Measurements from ENCODE around the gene FBP2. TPM values are rescaled to one million over a fixed set of nuclear protein-coding genes. Genes with fewer than 3 reads are reported as not detected.

FBP2 gene
- total RNA-seq, 1 donor from 2014 or later = not detected

DNA sequence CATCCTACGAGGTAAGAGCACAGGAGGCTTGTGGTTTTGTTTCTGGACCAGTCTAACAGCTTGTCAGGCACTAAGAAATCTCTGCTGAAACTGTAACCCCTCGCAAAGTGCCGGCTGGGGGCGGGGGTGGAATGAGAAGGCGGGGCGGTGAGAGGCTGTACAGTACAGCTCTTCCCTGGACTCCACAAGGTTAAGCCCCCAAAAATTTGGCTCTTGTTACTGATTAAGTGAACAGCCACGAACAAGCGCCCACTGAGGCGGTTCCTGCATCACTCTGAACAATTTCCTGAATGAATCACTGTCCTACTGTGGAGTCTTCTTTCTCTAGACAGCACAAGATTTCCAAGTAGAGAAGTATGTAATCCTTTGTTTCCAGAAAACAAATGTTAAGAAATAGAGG, 6.8 kb downstream of the FBP2 start:
- no peaks in the 10 kb centered on the region for H3K9me3 Mint-ChIP-seq (ENCODE audit: low read depth)
- no peak for TF ChIP-seq CTCF (IDR thresholded peaks at IDR 0.05; ENCODE audit: unreplicated experiment)
- DNase-seq (ENCODE audit: low spot score, unreplicated experiment) = no peak
- H3K27me3 Mint-ChIP-seq = peaks cover 12% of the 10 kb centered on the region
- H3K27ac Mint-ChIP-seq = no peak overlapping the region
- H3K36me3 Mint-ChIP-seq (ENCODE audit: insufficient read depth) = no peaks in the 10 kb centered on the region
- H3K4me1 Mint-ChIP-seq (ENCODE audit: low read depth) = no peaks in the 10 kb centered on the region
- H3K4me3 Mint-ChIP-seq (ENCODE audit: low read depth) = no peak overlapping the region

DNA sequence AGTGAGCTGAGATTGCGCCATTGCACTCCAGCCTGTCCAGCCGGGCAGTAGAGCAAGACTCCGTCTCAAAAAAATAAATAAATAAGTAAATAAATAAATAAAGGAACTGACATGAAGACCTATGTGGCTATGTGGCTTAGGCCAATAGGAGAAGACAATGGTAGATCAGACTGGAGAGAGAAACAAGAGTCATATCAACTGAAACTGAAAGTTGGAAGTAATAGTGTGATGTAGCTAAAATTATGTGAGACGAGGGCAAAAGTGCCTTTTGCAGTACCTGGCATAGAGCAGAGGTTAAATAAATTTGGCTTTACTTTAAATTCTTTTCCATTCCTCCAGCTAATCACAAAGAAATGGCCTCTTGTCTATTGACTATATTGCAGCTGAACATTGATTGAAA, 7.3 kb downstream of the FBP2 start:
- Mint-ChIP-seq H3K27me3 (peaks cover 12% of the 10 kb centered on the region), H3K9me3 (ENCODE audit: low read depth) (no peaks in the 10 kb centered on the region), H3K36me3 (ENCODE audit: insufficient read depth) (no peaks in the 10 kb centered on the region), H3K27ac (no peak overlapping the region), H3K4me3 (ENCODE audit: low read depth) (no peak overlapping the region), H3K4me1 (ENCODE audit: low read depth) (no peaks in the 10 kb centered on the region)
- no peak for TF ChIP-seq CTCF (IDR thresholded peaks at IDR 0.05; ENCODE audit: unreplicated experiment)
- DNase-seq (ENCODE audit: low spot score, unreplicated experiment) = no peak

GRCh38 chr9:94584555-94584954, 9.1 kb downstream of the FBP2 start:
- H3K27me3 Mint-ChIP-seq = peaks cover 12% of the 10 kb centered on the region
- no peak for TF ChIP-seq CTCF (IDR thresholded peaks at IDR 0.05; ENCODE audit: unreplicated experiment)
- no peaks in the 10 kb centered on the region for H3K4me1 Mint-ChIP-seq (ENCODE audit: low read depth)
- DNase-seq (ENCODE audit: low spot score, unreplicated experiment) = no peak
- no peak overlapping the region for H3K27ac Mint-ChIP-seq
- no peaks in the 10 kb centered on the region for H3K9me3 Mint-ChIP-seq (ENCODE audit: low read depth)
- H3K36me3 Mint-ChIP-seq (ENCODE audit: insufficient read depth) = no peaks in the 10 kb centered on the region
- no peak overlapping the region for H3K4me3 Mint-ChIP-seq (ENCODE audit: low read depth)

- H3K9me3 Mint-ChIP-seq (ENCODE audit: low read depth) = no peaks in the 10 kb centered on the region
- H3K27ac Mint-ChIP-seq = no peak overlapping the region
- no peaks in the 10 kb centered on the region for H3K27me3 Mint-ChIP-seq
- no peaks in the 10 kb centered on the region for H3K4me1 Mint-ChIP-seq (ENCODE audit: low read depth)
- DNase-seq (ENCODE audit: low spot score, unreplicated experiment) = no peak
- H3K4me3 Mint-ChIP-seq (ENCODE audit: low read depth) = no peak overlapping the region
- H3K36me3 Mint-ChIP-seq (ENCODE audit: insufficient read depth) = no peaks in the 10 kb centered on the region
- TF ChIP-seq CTCF (IDR thresholded peaks at IDR 0.05; ENCODE audit: unreplicated experiment) = no peak
Observed at GRCh38 chr9:94581728-94582127, 11.9 kb downstream of the FBP2 start.

DNA sequence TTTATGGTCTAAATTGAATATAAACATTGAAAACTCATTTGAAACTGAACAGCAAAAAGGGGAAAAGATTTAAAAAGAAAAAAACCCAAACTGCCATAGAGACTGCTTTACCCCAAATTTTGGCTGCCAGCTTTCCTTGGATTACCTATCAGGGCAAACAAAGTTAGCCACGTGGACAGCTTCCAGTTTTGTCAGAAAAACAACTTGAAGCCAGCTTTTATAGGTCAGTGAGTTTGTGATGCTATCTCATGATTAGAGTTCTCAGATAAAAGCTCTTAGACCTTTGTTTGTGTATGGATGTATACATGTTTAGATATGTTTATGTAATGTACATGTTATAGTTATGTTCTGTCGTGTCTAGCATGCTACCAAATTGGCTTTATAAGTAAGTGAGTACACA, 16.1 kb downstream of the FBP2 start:
- TF ChIP-seq CTCF (IDR thresholded peaks at IDR 0.05; ENCODE audit: unreplicated experiment) = no peak
- H3K9me3 Mint-ChIP-seq (ENCODE audit: low read depth) = no peaks in the 10 kb centered on the region
- DNase-seq (ENCODE audit: low spot score, unreplicated experiment) = no peak

More for the DNA sequence above, 16.1 kb downstream of the FBP2 start:
- Mint-ChIP-seq H3K27ac (no peak overlapping the region), H3K36me3 (ENCODE audit: insufficient read depth) (no peaks in the 10 kb centered on the region), H3K27me3 (no peaks in the 10 kb centered on the region), H3K4me3 (ENCODE audit: low read depth) (no peak overlapping the region), H3K4me1 (ENCODE audit: low read depth) (no peaks in the 10 kb centered on the region)
